Thymus (tissue), 11 donors: Measurements from ENCODE around the gene TOM1L2. TPM values are rescaled to one million over a fixed set of nuclear protein-coding genes. Genes with fewer than 3 reads are reported as not detected.
A peak's percentile ranks its signal among the peaks of the same experiment; 100 is the strongest.

Experiments used
- DNase-seq, 9 donors: peaks; one replicate each; pipeline ENCODE4 v3.0.0-alpha.2; 2013; ENCODE audit warnings: low spot score in 9 of 9, low read depth in 6 of 9, missing footprints in 1 of 9
- H3K27ac ChIP-seq, 2 donors: one replicate each; pipeline ENCODE4 v1.5.1; 2013; ENCODE audit warnings: control low read depth in 1 of 2, low read depth in 1 of 2, low read length in 1 of 2, mild to moderate bottlenecking in 1 of 2, moderate library complexity in 1 of 2
- H3K27me3 ChIP-seq, 2 donors: one replicate each; pipeline ENCODE4 v1.5.1; 2013; ENCODE audit warnings: low read length in 1 of 2; ENCODE audit not compliant: control insufficient read depth in 2 of 2, insufficient read depth in 1 of 2
- H3K36me3 ChIP-seq, 2 donors: one replicate each; pipeline ENCODE4 v1.5.1; 2013; ENCODE audit warnings: low read length in 1 of 2, mild to moderate bottlenecking in 1 of 2, moderate library complexity in 1 of 2; ENCODE audit not compliant: control insufficient read depth in 2 of 2, insufficient read depth in 2 of 2
- H3K4me1 ChIP-seq, 2 donors: one replicate each; pipeline ENCODE4 v1.5.1; 2013; ENCODE audit warnings: low read length in 2 of 2; ENCODE audit not compliant: control insufficient read depth in 2 of 2, insufficient read depth in 2 of 2
- H3K4me3 ChIP-seq, 2 donors: one replicate each; pipeline ENCODE4 v1.5.1; 2013; ENCODE audit warnings: low read length in 2 of 2, control low read depth in 1 of 2, mild to moderate bottlenecking in 1 of 2
- H3K9me3 ChIP-seq, 2 donors: one replicate each; pipeline ENCODE4 v1.5.1; 2013; ENCODE audit warnings: low read length in 1 of 2, mild to moderate bottlenecking in 1 of 2; ENCODE audit not compliant: control insufficient read depth in 2 of 2, insufficient read depth in 1 of 2
- WGBS: extraction: QIAGEN DNeasy Blood & Tissue Kit; methylation state at CpG from one replicate; pipeline ENCODE4 v1.1.7; 2013; 5-methylcytosine and 5-hydroxymethylcytosine counted together
- polyA plus RNA-seq: library from polyadenylated mRNA; stranded (reverse); fragments of 200-250 nt; gene quantifications from one replicate; pipeline ENCODE4 v1.2.3, GENCODE V29; 2013
- total RNA-seq: library from RNA; stranded (reverse); fragments of 120-200 nt; gene quantifications from one replicate; pipeline ENCODE4 v1.2.4, GENCODE V29; 2013
- donor health status: healthy.

Gene TOM1L2
- total and polyA plus RNA-seq, 2 donors: 6.6 to 17.5 TPM

- Histone ChIP-seq H3K36me3 (no peaks in the 10 kb centered on the region), H3K27me3 (no peaks in the 10 kb centered on the region), H3K27ac (no peak overlapping the region), H3K4me3 (no peak overlapping the region), H3K9me3 (peaks cover 0 to 4% of the 10 kb centered on the region in 2 donors), H3K4me1 (no peaks in the 10 kb centered on the region)
- DNase-seq: no peak
- WGBS: 95% methylated on average over 9 of the region's 9 CpGs
Measured at GRCh38 chr17:17989081-17989480, 16.9 kb upstream of the TOM1L2 start.

- WGBS: 94% methylated on average over 7 of the region's 7 CpGs
- no peak overlapping the region for H3K27ac ChIP-seq
- H3K36me3 ChIP-seq: no peaks in the 10 kb centered on the region
- H3K4me3 ChIP-seq: no peak overlapping the region
- H3K4me1 ChIP-seq: no peaks in the 10 kb centered on the region
- H3K9me3 ChIP-seq: peaks cover 0 to 4% of the 10 kb centered on the region in 2 donors
- DNase-seq: no peak
- no peaks in the 10 kb centered on the region for H3K27me3 ChIP-seq
Measured at GRCh38 chr17:17988427-17988945, 16.3 kb upstream of the TOM1L2 start.

- Histone ChIP-seq H3K36me3 (no peaks in the 10 kb centered on the region), H3K4me1 (no peaks in the 10 kb centered on the region), H3K9me3 (peaks cover 0 to 4% of the 10 kb centered on the region in 2 donors), H3K27ac (no peak overlapping the region), H3K4me3 (no peak overlapping the region), H3K27me3 (no peaks in the 10 kb centered on the region)
- WGBS: 90% methylated on average over 14 of the region's 14 CpGs
- DNase-seq: no peak
Measured at GRCh38 chr17:17987901-17988300, 15.7 kb upstream of the TOM1L2 start.

- no peak overlapping the region for H3K4me3 ChIP-seq
- no peaks in the 10 kb centered on the region for H3K27me3 ChIP-seq
- no peak for DNase-seq
- WGBS: 94% methylated on average over 7 of the region's 7 CpGs
- no peak overlapping the region for H3K27ac ChIP-seq
- no peaks in the 10 kb centered on the region for H3K36me3 ChIP-seq
- peaks cover 0 to 4% of the 10 kb centered on the region in 2 donors for H3K9me3 ChIP-seq
- no peaks in the 10 kb centered on the region for H3K4me1 ChIP-seq
Measured at GRCh38 chr17:17987187-17987896, 15.1 kb upstream of the TOM1L2 start.

GRCh38 chr17:17985555-17985954, 13.4 kb upstream of the TOM1L2 start:
- Histone ChIP-seq H3K4me3 (no peak overlapping the region), H3K27me3 (no peaks in the 10 kb centered on the region), H3K4me1 (no peaks in the 10 kb centered on the region), H3K36me3 (no peaks in the 10 kb centered on the region), H3K27ac (no peak overlapping the region), H3K9me3 (peaks cover 0 to 4% of the 10 kb centered on the region in 2 donors)
- peak in 1 of 9 donors; percentile 17 for DNase-seq
- 83% methylated on average over 3 of the region's 3 CpGs for WGBS

GRCh38 chr17:17985153-17985552, 13.0 kb upstream of the TOM1L2 start:
- H3K36me3 ChIP-seq: no peaks in the 10 kb centered on the region
- WGBS: 85% methylated on average over 2 of the region's 2 CpGs
- DNase-seq: no peak
- no peak overlapping the region for H3K4me3 ChIP-seq
- no peak overlapping the region for H3K27ac ChIP-seq
- H3K27me3 ChIP-seq: no peaks in the 10 kb centered on the region
- no peaks in the 10 kb centered on the region for H3K4me1 ChIP-seq
- peaks cover 0 to 4% of the 10 kb centered on the region in 2 donors for H3K9me3 ChIP-seq

- Histone ChIP-seq H3K4me3 (no peak overlapping the region), H3K4me1 (no peaks in the 10 kb centered on the region), H3K9me3 (no peaks in the 10 kb centered on the region), H3K27me3 (no peaks in the 10 kb centered on the region), H3K27ac (no peak overlapping the region), H3K36me3 (no peaks in the 10 kb centered on the region)
- DNase-seq: no peak
- 97% methylated on average over 6 of the region's 6 CpGs for WGBS
Measured at GRCh38 chr17:17983776-17984175, 11.6 kb upstream of the TOM1L2 start.

GRCh38 chr17:17983376-17983775, 11.2 kb upstream of the TOM1L2 start:
- Histone ChIP-seq H3K4me1 (no peaks in the 10 kb centered on the region), H3K36me3 (no peaks in the 10 kb centered on the region), H3K4me3 (no peak overlapping the region), H3K27me3 (no peaks in the 10 kb centered on the region), H3K9me3 (no peaks in the 10 kb centered on the region), H3K27ac (no peak overlapping the region)
- no peak for DNase-seq
- WGBS: 94% methylated on average over 6 of the region's 6 CpGs

- Histone ChIP-seq H3K9me3 (no peaks in the 10 kb centered on the region), H3K4me1 (no peaks in the 10 kb centered on the region), H3K36me3 (no peaks in the 10 kb centered on the region), H3K4me3 (no peak overlapping the region), H3K27me3 (no peaks in the 10 kb centered on the region), H3K27ac (no peak overlapping the region)
- 95% methylated on average over 9 of the region's 9 CpGs for WGBS
- no peak for DNase-seq
Measured at GRCh38 chr17:17982801-17983200, 10.6 kb upstream of the TOM1L2 start.
